ENCODE results near the gene KSR1.
A peak's percentile ranks its signal among the peaks of the same experiment; 100 is the strongest.

- no peak for TF ChIP-seq POLR2A (conservative IDR thresholded peaks at IDR 0.05)
- TF ChIP-seq ZEB2 (IDR thresholded peaks at IDR 0.05): peak; percentile 73; the same call in 1 of the 2 replicates
- TF ChIP-seq JUN (IDR thresholded peaks at IDR 0.05; ENCODE audit: borderline replicate concordance, low read depth, low read length): peak; percentile 37; the same call in 1 of the 2 replicates
- no peak for TF ChIP-seq JUN (CRISPR knock-in tag; IDR thresholded peaks at IDR 0.05; ENCODE audit: borderline replicate concordance)
- no peak for TF ChIP-seq ZNF655 (CRISPR knock-in tag; IDR thresholded peaks at IDR 0.05)
- TF ChIP-seq ZNF140 (CRISPR knock-in tag; IDR thresholded peaks at IDR 0.05): no peak
- TF ChIP-seq MAX (CRISPR knock-in tag; IDR thresholded peaks at IDR 0.05): peak; percentile 62
- no peak for TF ChIP-seq CTCF (IDR thresholded peaks at IDR 0.05 in 2 of 3, conservative IDR thresholded peaks at IDR 0.05 in 1 of 3; ENCODE audit: insufficient read depth in 2 of 3, low read depth in 1 of 3, low read length in 3 of 3)
- no peak; the same call in 1 of the 2 replicates for TF ChIP-seq FOXM1 (IDR thresholded peaks at IDR 0.05; ENCODE audit: low read depth)
- TF ChIP-seq FOXM1 (CRISPR knock-in tag; IDR thresholded peaks at IDR 0.05; ENCODE audit: low read depth): no peak
- TF ChIP-seq HMGXB4 (CRISPR knock-in tag; IDR thresholded peaks at IDR 0.05): no peak
- no peak for TF ChIP-seq REST (IDR thresholded peaks at IDR 0.05; ENCODE audit: borderline replicate concordance)
- peak; percentile 13; the same call in 1 of the 2 replicates for TF ChIP-seq REST (CRISPR knock-in tag; IDR thresholded peaks at IDR 0.05; ENCODE audit: low read depth)
- TF ChIP-seq JUND (IDR thresholded peaks at IDR 0.05; ENCODE audit: borderline replicate concordance, low read depth, low read length): peak; percentile 74; the same call in 1 of the 2 replicates
- peak; percentile 85; the same call in 1 of the 3 replicates for TF ChIP-seq JUND (tag; IDR thresholded peaks at IDR 0.05; ENCODE audit: borderline replicate concordance, low read depth, low read length)
- TF ChIP-seq ZNF696 (CRISPR knock-in tag; conservative IDR thresholded peaks at IDR 0.05): no peak
- no peak for TF ChIP-seq EZH2 (IDR thresholded peaks at IDR 0.05; ENCODE audit: borderline replicate concordance, low read depth, low read length)
- TF ChIP-seq POLR3A (IDR thresholded peaks at IDR 0.05; ENCODE audit: borderline replicate concordance, extremely low read depth, insufficient read depth, insufficient read length): no peak
Measured at GRCh38 chr17:27569884-27570577, 113.8 kb downstream of the KSR1 start.
